H9 (cell line): ENCODE measurements around the gene FANK1. TPM values are rescaled to one million over a fixed set of nuclear protein-coding genes. Genes with fewer than 3 reads are reported as not detected.

Source experiments
- DNase-seq: peaks from one replicate; pipeline ENCODE4 v3.0.0-alpha.2; 2017
- H2AFZ ChIP-seq: one replicate; pipeline ENCODE4 v1.6.1; 2013; ENCODE audit warnings: mild to moderate bottlenecking, low read length, control low read depth, moderate library complexity
- H2AK5ac ChIP-seq: 2 replicates; pipeline ENCODE4 v1.6.1; 2013; ENCODE audit warnings: low read length, control low read depth, mixed read lengths; ENCODE audit not compliant: insufficient read length
- H2BK120ac ChIP-seq: one replicate; pipeline ENCODE4 v1.6.1; 2013; ENCODE audit warnings: low read depth, mild to moderate bottlenecking, low read length, control low read depth, inconsistent platforms; ENCODE audit not compliant: poor library complexity, severe bottlenecking
- H2BK12ac ChIP-seq: 2 replicates; pipeline ENCODE4 v1.6.1; 2013; ENCODE audit warnings: low read length, control low read depth, mixed read lengths, low read depth; ENCODE audit not compliant: insufficient read length
- H2BK15ac ChIP-seq: 2 replicates; pipeline ENCODE4 v1.6.1; 2013; ENCODE audit warnings: low read depth, low read length, control low read depth
- H2BK20ac ChIP-seq: one replicate; pipeline ENCODE4 v1.6.1; 2013; ENCODE audit warnings: low read depth, mild to moderate bottlenecking, low read length, control low read depth, inconsistent platforms; ENCODE audit not compliant: poor library complexity, severe bottlenecking
- H2BK5ac ChIP-seq: 2 replicates; pipeline ENCODE4 v1.6.1; 2013; ENCODE audit warnings: low read length, control low read depth, mixed read lengths; ENCODE audit not compliant: insufficient read length
- H3K14ac ChIP-seq: 2 replicates; pipeline ENCODE4 v1.6.1; 2013; ENCODE audit warnings: low read length, control low read depth; ENCODE audit not compliant: insufficient read depth
- H3K18ac ChIP-seq: 2 replicates; pipeline ENCODE4 v1.6.1; 2013; ENCODE audit warnings: low read depth, mild to moderate bottlenecking, mixed read lengths, low read length, control low read depth; ENCODE audit not compliant: insufficient read length
- H3K23ac ChIP-seq: 2 replicates; pipeline ENCODE4 v1.6.1; 2013; ENCODE audit warnings: low read length, control low read depth, mixed read lengths, low read depth; ENCODE audit not compliant: insufficient read length
- H3K23me2 ChIP-seq: 2 replicates; pipeline ENCODE4 v1.6.1; 2013; ENCODE audit warnings: low read depth, mild to moderate bottlenecking, mixed read lengths, low read length, control low read depth; ENCODE audit not compliant: insufficient read length, poor library complexity, severe bottlenecking
- H3K27ac ChIP-seq: 2 replicates; pipeline ENCODE4 v1.5.1; 2013; ENCODE audit warnings: low read length, control low read depth, mixed read lengths, low read depth; ENCODE audit not compliant: insufficient read length
- H3K27me3 ChIP-seq: 2 replicates; pipeline ENCODE4 v1.6.1; 2013; ENCODE audit warnings: low read length, control low read depth, inconsistent platforms; ENCODE audit not compliant: insufficient read depth
- H3K4ac ChIP-seq: 2 replicates; pipeline ENCODE4 v1.6.1; 2013; ENCODE audit warnings: low read depth, mild to moderate bottlenecking, control low read depth, inconsistent platforms, low read length, moderate library complexity
- H3K4me1 ChIP-seq: 2 replicates; pipeline ENCODE4 v1.6.1; 2013; ENCODE audit warnings: low read length, control low read depth, inconsistent platforms; ENCODE audit not compliant: insufficient read depth
- H3K4me2 ChIP-seq: 2 replicates; pipeline ENCODE4 v1.6.1; 2013; ENCODE audit warnings: low read length, control low read depth, mixed read lengths; ENCODE audit not compliant: insufficient read length, insufficient read depth
- H3K56ac ChIP-seq: 2 replicates; pipeline ENCODE4 v1.6.1; 2013; ENCODE audit warnings: low read depth, mild to moderate bottlenecking, mixed read lengths, low read length, control low read depth; ENCODE audit not compliant: insufficient read length
- H3K79me1 ChIP-seq: 2 replicates; pipeline ENCODE4 v1.6.1; 2013; ENCODE audit warnings: low read depth, mild to moderate bottlenecking, moderate library complexity, low read length, control low read depth, inconsistent platforms; ENCODE audit not compliant: insufficient read depth, poor library complexity, severe bottlenecking
- H3K79me2 ChIP-seq: 2 replicates; pipeline ENCODE4 v1.6.1; 2013; ENCODE audit warnings: low read length, control low read depth, inconsistent platforms; ENCODE audit not compliant: insufficient read depth
- H3K9ac ChIP-seq: 2 replicates; pipeline ENCODE4 v1.6.1; 2013; ENCODE audit warnings: low read length, control low read depth, mixed read lengths; ENCODE audit not compliant: insufficient read length; ENCODE audit errors: extremely low read depth
- H3K9me3 ChIP-seq: one replicate; pipeline ENCODE4 v1.6.1; 2013; ENCODE audit warnings: low read depth, low read length, inconsistent platforms; ENCODE audit not compliant: control insufficient read depth
- H3T11ph ChIP-seq: one replicate; pipeline ENCODE4 v1.6.1; 2013; ENCODE audit warnings: mild to moderate bottlenecking, low read length, control low read depth, inconsistent platforms
- H4K20me1 ChIP-seq: one replicate; pipeline ENCODE4 v1.6.1; 2013; ENCODE audit not compliant: control insufficient read depth, insufficient read length, insufficient read depth
- H4K5ac ChIP-seq: 2 replicates; pipeline ENCODE4 v1.6.1; 2013; ENCODE audit warnings: low read depth, mild to moderate bottlenecking, mixed read lengths, low read length, control low read depth; ENCODE audit not compliant: insufficient read length
- H4K8ac ChIP-seq: replicated peaks from 2 replicates; pipeline ENCODE4 v1.6.1; 2013; ENCODE audit warnings: low read length, control low read depth, mixed read lengths, low read depth; ENCODE audit not compliant: insufficient read length
- H4K91ac ChIP-seq: 2 replicates; pipeline ENCODE4 v1.6.1; 2013; ENCODE audit warnings: low read depth, mild to moderate bottlenecking, moderate library complexity, mixed read lengths, low read length, control low read depth; ENCODE audit not compliant: insufficient read length
- H3K27ac Mint-ChIP-seq, 3 experiments: 2 replicates in 2 of 3; 3 replicates in 1 of 3; pipeline ENCODE4 v1.8.0; 2020 to 2021; ENCODE audit warnings: mixed read lengths in 3 of 3, mild to moderate bottlenecking in 1 of 3, moderate library complexity in 1 of 3
- H3K27me3 Mint-ChIP-seq: 2 replicates; pipeline ENCODE4 v1.8.0; 2021; ENCODE audit warnings: low read depth, mild to moderate bottlenecking, moderate library complexity, mixed read lengths
- H3K36me3 Mint-ChIP-seq, 3 experiments: 2 replicates in 2 of 3; 3 replicates in 1 of 3; pipeline ENCODE4 v1.8.0; 2020 to 2021; ENCODE audit warnings: low read depth in 3 of 3, mixed read lengths in 3 of 3; ENCODE audit not compliant: insufficient read depth in 1 of 3
- H3K4me1 Mint-ChIP-seq, 2 experiments: 2 replicates each; pipeline ENCODE4 v1.8.0; 2020; ENCODE audit warnings: mixed read lengths in 2 of 2
- H3K4me3 Mint-ChIP-seq, 2 experiments: 2 replicates in 1 of 2; 3 replicates in 1 of 2; pipeline ENCODE4 v1.8.0; 2020 to 2021; ENCODE audit warnings: mild to moderate bottlenecking in 2 of 2, mixed read lengths in 2 of 2, moderate library complexity in 1 of 2
- H3K9me3 Mint-ChIP-seq, 2 experiments: 2 replicates in 1 of 2; 3 replicates in 1 of 2; pipeline ENCODE4 v1.8.0; 2020; ENCODE audit warnings: mild to moderate bottlenecking in 2 of 2, mixed read lengths in 2 of 2, moderate library complexity in 1 of 2
- CTCF ChIP-seq: fragments of 200-600 bp; sonication (generic); conservative IDR thresholded peaks from 3 replicates; pipeline ENCODE4 v1.8.0; 2021; ENCODE audit warnings: antibody characterized with exemption, mild to moderate bottlenecking
- WGBS: extraction: QIAGEN DNeasy Blood & Tissue Kit; methylation state at CpG from one replicate; pipeline ENCODE4 v1.1.7; 2013; ENCODE audit warnings: missing lambda C conversion rate, low lambda C conversion rate, mixed read lengths; ENCODE audit not compliant: insufficient read length; ENCODE audit errors: extremely low coverage; 5-methylcytosine and 5-hydroxymethylcytosine counted together
- total RNA-seq: library from RNA; stranded (reverse); gene quantifications from 2 replicates; pipeline ENCODE4 v1.2.1, GENCODE V29; 2021

Gene FANK1
- total RNA-seq, 1 experiment from 2014 or later = 0.68 TPM

- no peak overlapping the region for H3T11ph ChIP-seq
- H2BK15ac ChIP-seq = no peak overlapping the region
- Mint-ChIP-seq H3K4me3 (no peak overlapping the region), H3K36me3 (no peaks in the 10 kb centered on the region; a peak in 1 of 7 replicates), H3K9me3 (0 out of 5 replicates have a peak, but pooled peaks cover 0 to 1% of the 10 kb centered on the region in 2 experiments), H3K27me3 (no peaks in the 10 kb centered on the region), H3K4me1 (peaks cover 8% of the 10 kb centered on the region in 2 experiments), H3K27ac (peak overlapping the region in 1 of 3 experiments; percentile 5; a peak in 1 of 7 replicates)
- H3K23ac ChIP-seq = no peak overlapping the region
- no peak overlapping the region for H3K4ac ChIP-seq
- H4K5ac ChIP-seq = no peak overlapping the region
- H3K9ac ChIP-seq = no peak overlapping the region
- H3K56ac ChIP-seq = no peak overlapping the region
- no peak overlapping the region for H4K91ac ChIP-seq
- no peak overlapping the region for H2AFZ ChIP-seq
- H3K18ac ChIP-seq = no peak overlapping the region
- H3K23me2 ChIP-seq = no peaks in the 10 kb centered on the region
- H4K8ac ChIP-seq = no peak overlapping the region
- TF ChIP-seq CTCF = no peak
- H2AK5ac ChIP-seq = no peak overlapping the region
- H4K20me1 ChIP-seq = no peaks in the 10 kb centered on the region
- H3K27ac ChIP-seq = no peak overlapping the region
- no CpG with 5 or more reads among the region's 3 CpGs for WGBS
- no peak overlapping the region for H3K14ac ChIP-seq
- H2BK12ac ChIP-seq = no peak overlapping the region
- H2BK20ac ChIP-seq = no peak overlapping the region
- H3K4me2 ChIP-seq = no peak overlapping the region
- H3K4me1 ChIP-seq = no peaks in the 10 kb centered on the region
- H3K9me3 ChIP-seq = no peaks in the 10 kb centered on the region
- no peak overlapping the region for H2BK120ac ChIP-seq
- DNase-seq = no peak
- H3K79me2 ChIP-seq = no peaks in the 10 kb centered on the region
- no peaks in the 10 kb centered on the region; the same call in 1 of the 2 replicates for H3K27me3 ChIP-seq
- H3K79me1 ChIP-seq = no peaks in the 10 kb centered on the region
- H2BK5ac ChIP-seq = no peak overlapping the region
Measured at GRCh38 chr10:126016882-126017281, 120.5 kb downstream of the FANK1 start.
